ENCODE results near the gene C20orf204.

Gene C20orf204

GRCh38 chr20:64056889-64057627 lies 21.1 kb downstream of the C20orf204 start:
- no peak for DNase-seq

DNA sequence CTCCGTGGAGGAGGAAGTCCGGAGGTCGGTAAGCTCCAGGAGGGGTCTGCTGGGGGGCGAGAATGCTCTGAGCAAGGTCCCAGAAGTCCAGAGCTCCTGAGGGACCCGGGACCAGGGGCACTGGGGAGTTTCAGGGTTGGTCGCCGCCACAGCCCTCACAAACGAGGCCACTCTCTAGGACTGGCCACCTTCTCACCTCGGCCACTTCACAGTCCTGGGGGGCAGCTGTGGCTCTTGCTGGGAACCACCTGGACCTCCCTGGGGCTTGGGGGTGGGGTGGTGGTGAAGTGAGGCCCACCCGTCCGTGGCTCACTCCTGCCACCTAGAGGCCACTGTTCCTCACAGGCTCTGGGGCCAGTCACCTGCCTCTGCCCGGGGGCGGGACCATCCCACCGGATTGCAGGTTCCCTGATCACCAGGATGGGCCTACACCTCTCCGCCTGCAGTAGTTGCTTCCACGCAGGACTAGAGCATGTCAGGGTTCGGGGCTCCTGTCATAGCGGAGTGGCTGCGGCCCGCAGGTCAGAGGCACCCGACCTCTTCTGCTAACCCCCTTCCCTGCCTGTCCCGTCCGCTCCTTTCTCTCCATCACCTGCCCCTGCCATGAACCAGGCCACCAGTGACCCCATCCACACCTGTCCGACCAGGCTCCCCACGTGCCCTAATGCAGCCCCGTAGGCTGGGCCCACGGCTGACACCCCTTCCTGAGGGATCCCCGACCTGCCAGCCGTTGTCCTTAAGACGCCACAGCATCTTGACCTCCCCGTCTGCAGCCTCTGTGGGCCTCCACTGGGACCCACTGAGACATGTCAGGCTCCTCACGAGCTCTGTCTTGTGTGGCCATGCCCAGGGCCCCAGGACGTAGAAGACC lies 21.9 kb downstream of the C20orf204 start:
- DNase-seq, result no peak

GRCh38 chr20:64058536-64058935 lies 22.6 kb downstream of the C20orf204 start:
- DNase-seq, result no peak

- no peak for DNase-seq
These were observed 26.3 kb downstream of the C20orf204 start for GRCh38 chr20:64062276-64062595.

DNA sequence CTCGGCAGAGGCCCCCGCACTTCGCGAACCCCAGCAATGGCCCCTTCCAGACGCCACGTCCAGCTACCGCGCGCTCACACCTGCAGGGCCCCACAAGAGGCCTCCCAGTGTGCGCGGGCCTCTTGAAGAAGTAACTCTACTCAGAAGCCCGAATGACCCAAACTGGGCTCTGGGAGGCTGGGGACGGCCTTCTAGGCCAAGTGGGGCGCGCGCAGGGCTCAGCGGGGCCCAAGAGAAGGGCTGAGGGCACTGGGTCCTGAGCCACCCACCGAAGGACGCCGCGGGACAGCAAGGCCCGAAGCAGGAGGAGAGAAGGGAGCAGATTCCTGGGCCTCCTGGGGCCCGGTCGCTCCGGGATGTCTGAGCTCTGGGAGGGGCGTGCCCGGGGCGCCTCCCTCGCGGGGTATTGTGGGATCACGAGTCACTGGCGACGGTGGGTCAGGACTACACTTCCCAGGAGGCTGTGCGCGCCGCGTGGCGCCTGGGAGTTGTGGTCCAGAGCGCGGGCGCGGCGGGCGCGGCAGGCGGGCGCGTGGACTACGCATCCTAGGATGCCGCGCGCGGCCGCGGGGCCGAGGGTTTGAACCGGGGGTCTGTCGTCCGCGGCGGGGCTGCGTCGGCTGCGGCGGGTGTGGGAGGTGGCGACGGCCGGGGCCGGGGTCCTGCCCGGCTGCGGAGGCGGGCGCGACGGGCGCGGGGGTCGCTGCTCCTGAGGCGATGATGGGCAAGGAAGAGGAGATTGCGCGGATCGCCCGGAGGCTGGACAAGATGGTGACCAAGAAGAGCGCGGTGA lies 26.8 kb downstream of the C20orf204 start, which contains the start of gene TCEA2:
Gene TCEA2, plus strand, starts transcription at position 603 of the 793 bp plus-strand sequence. Its CDS starts 115 bp downstream, at position 718.
- DNase-seq, result peak; percentile 85

- DNase-seq, result no peak
These were observed 27.6 kb downstream of the C20orf204 start for GRCh38 chr20:64063389-64064144.

DNA sequence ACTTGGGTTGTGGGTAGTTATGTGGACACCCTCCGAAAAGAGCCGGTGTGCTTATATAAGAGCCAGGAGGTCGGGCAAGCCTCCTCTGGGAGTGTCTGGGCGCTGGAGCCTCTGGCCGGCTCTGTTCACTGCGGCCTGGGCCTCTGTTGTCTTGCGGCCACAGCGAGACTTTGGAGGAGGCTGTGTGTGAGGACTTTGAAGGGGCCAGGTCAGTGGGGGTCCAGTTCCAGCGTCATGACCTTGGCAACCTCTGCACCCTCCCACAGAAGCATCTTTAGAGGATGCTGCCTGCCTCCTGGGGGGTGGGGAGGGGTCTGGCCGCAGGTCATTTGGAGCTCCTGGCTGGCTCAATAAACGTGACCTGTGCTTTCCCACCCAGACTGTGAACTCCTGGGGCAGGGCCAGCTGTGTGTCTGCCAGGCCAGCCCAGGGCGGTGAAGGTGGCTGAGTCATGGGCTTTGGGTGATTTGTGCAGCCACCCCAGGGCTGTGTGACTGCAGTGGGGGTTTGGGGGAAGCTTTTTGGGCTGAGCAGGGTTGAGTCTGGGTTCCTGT lies 28.2 kb downstream of the C20orf204 start:
- no peak for DNase-seq

GRCh38 chr20:64065062-64065973 lies 29.3 kb downstream of the C20orf204 start:
- no peak for DNase-seq

DNA sequence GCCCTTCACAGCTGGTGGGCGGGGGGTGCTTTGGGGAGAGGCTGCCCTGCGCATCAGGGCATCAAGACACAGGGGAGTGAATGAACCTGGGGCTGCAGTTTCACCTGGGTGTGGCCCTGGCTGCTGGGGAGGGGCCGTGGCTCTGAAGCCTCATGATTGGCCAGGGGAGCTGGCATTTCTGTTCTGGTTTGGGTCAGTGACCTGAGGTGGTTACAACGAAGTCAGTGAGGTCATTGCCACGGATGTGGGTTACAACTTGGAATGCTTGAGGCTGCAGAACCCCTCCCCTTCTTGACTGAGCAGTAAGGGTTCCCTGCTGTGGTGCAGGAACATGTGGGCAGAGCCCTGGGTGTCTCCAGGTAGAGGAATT lies 30.0 kb downstream of the C20orf204 start:
- DNase-seq, result no peak

DNA sequence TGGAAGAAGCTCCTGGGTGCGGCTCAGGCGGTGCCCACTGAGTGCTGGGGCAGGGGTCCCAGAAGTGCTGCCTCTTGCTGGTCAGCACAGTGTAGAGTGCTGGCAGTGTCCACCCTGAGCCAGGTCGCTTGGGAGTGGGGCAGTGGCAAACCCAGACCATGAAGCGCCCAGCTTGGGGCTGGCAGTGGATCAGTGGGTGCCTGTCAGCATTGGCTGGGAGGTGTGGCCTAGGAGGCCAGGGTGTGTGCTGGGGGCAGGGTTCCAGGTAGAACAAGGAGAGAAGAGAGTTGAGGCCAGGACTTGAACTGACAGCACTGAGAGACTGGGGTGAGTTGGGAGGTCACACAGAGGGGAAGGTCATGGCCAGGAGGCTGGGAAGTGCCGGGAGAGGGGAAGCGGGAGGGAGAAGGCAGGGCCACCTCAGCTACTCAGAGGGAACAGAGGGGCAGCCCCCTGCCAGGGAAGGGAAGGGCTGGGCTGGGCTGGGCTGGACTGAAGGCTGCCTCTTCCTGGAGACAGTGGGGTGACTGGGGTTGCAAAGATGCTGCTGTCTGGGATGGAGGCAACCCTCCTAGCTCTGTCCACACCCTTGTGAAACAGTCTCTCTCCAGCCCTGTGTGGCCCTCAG lies 31.1 kb downstream of the C20orf204 start:
- no peak for DNase-seq

DNA sequence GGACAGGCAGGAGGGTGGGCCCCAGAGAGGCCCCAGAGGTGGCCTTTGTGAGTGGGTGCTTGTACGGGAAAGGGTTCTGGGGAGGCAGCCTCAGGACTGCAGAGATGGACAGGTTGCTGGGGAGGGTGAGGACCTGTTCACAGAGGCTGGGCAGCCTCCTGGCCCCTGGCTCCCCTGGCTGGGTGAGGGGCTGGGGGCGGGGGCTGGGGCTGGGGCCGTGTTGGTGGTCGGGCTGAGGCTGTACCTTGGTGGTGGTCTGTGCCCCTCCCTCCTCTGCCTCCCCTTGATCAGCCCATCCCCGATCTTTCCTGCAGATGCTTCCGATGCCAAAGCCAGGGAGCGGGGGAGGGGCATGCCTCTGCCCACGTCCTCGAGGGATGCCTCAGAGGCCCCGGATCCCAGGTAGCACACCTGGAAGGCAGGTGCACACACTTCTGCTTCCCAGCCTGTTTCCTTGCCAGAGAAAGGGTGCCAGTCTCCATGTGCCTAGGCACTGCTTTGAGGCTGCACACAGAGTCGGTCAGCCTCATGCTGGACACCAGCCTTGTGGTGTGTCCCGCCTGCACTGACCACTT lies 31.8 kb downstream of the C20orf204 start:
- no peak for DNase-seq

DNA sequence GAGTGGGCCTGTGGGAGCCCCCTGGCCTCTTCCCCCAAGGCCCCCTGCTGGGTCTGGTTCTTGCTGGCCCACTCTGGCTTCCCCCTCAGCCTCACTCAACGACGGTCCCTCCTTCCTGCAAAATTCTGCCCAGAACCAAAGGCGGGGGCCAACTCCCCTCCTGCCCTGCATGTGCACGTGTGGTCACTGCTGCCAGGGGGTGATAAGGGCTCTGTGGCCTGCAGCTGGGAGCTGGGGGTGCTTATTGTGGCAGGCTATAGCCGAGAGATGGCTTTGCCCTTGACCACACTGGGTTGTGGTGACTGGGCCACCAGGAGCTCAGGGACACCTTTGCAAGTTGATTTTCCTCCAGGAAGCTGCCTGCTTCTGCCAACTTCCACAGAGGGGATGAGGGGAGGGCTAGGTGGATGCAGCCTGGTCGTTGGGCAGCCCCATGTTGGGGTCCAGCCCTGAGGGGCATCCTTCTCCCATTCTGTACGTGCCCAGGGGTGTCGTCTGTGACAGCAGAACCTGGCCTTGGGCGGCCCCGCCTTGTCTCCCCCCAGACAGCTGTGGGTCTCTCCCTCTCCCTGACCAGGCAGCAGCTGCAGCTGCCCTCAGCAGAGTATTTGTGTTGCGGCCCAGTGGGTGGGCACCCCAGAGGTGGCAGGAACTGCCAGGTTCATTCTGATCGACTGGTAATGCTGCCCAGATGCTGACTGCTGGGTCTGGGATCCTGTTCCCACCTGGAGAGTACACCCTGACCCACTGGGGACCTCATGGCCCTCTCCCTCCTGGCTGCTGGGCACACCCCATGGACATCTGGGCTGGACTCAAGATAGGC lies 32.6 kb downstream of the C20orf204 start:
- DNase-seq, result no peak

DNA sequence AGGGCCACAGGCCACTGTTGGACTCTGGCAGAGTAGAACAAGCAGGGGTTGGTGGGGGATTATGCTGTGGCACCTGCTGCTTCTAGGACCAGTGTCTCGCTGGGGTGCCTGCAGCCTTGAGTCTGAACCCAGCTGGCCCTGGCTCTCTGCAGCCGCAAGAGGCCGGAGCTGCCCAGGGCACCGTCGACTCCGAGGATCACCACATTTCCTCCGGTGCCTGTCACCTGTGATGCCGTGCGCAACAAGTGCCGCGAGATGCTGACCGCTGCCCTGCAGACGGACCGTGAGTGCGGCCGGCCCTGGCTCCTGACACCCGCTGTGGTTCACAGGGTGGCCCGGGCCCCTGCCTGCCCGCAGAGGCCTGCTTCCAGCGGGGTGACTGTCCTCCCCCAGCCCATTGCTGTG lies 33.2 kb downstream of the C20orf204 start:
- DNase-seq, result no peak

- no peak for DNase-seq
These were observed 33.7 kb downstream of the C20orf204 start for GRCh38 chr20:64069614-64070243.

DNA sequence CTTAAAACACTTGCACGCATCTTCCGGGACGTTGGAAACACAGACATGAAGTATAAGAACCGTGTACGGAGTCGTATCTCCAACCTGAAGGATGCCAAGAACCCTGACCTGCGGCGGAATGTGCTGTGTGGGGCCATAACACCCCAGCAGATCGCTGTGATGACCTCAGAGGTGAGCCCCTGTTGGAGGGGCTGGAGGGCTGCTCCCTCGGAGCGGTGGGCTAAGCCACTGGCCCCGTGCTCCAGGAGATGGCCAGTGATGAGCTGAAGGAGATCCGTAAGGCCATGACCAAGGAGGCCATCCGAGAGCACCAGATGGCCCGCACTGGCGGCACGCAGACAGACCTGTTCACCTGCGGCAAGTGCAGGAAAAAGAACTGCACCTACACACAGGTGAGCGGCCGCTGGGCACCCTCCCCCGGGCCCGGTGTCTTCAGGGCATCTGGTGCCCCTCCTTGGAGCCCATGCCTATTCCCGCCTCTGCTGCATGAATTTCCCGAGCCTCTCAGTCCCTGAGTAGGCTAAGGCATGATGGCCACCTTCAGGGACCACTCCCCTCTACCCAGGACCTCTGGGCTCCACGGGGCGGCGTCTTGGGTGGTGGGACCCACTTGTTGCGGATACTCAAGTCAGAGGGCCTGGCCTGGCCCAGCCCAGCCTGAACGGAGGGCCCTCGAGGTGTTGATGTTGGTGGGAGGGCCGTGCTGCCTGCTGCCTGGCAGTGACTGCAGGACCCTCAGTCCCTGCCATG lies 34.4 kb downstream of the C20orf204 start:
- no peak for DNase-seq

DNA sequence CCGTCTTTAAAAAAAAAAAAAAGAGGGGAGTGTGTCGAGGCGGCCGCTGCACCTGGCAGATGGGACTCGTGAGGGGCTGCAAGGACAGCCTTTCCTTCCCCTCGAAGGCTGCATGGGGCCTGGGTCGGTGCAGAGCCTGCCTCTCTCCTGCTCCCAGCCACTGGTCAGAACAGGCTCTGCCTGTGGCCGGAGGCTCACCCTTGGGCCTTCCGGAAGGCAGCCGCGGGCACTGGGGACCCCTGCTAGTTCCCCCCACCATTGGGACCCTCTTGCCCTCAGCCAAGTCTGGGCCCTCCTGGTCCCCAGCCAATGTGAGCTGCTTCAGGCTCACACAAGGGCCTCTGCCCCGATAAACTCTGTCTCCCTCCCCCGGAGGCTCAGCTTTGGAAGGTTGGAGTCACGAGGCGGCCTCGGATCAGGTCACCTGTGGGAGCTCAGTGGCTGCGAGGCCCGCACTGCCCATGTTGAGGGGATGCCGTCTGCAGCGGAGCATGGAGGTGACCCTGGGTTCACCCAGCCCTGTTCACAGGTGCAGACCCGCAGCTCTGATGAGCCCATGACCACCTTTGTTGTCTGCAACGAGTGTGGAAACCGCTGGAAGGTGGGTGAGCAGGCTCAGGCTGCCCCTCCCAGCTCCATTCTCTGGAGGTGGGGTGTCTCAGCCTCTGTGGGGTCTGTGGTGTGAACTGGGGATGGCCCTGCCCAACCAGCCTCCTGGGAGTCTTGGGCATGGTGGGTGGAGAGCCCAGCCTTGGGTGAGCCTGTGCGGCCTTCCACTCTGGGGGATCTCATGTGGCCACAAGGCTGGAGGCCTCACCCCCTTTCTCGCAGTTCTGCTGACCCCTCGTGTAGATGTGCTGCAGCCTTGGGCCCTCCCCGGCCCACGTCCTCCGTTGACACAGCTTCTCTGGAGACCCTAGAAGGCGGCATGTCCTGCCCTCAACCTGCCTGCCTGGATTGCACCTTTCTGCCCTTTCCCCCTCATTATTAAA lies 35.7 kb downstream of the C20orf204 start:
- DNase-seq, result no peak
